CD14-positive monocyte (primary cell): ENCODE measurements around the gene DRC3. TPM values are rescaled to one million over a fixed set of nuclear protein-coding genes. Genes with fewer than 3 reads are reported as not detected.
A peak's percentile ranks its signal among the peaks of the same experiment; 100 is the strongest.

Experiments
- DNase-seq, 3 donors: peaks; one replicate each; pipeline ENCODE4 v3.0.0-alpha.2; 2011 to 2022
- H2AFZ ChIP-seq: 2 replicates; pipeline ENCODE4 v1.6.0; 2012; ENCODE audit warnings: mild to moderate bottlenecking, low read depth, low read length, inconsistent platforms; ENCODE audit not compliant: insufficient read depth, poor library complexity, severe bottlenecking
- H3K27ac ChIP-seq, 2 donors: 1 replicate in 1 of 2; 2 replicates in 1 of 2; pipeline ENCODE4 v1.5.1; 2012 to 2013; ENCODE audit warnings: low read length in 2 of 2, control low read depth in 1 of 2, inconsistent platforms in 1 of 2, low read depth in 1 of 2, mild to moderate bottlenecking in 1 of 2
- H3K27me3 ChIP-seq, 2 donors: one replicate each; pipeline versions ENCODE4 v1.6.0 to v1.6.1; 2011 to 2013; ENCODE audit warnings: low read length in 2 of 2; ENCODE audit not compliant: control insufficient read depth in 2 of 2, insufficient read depth in 2 of 2
- H3K36me3 ChIP-seq, 2 donors: replicated peaks in 1 of 2; 1 replicate in 1 of 2; 2 replicates in 1 of 2; pipeline versions ENCODE4 v1.5.1 to v1.6.1; 2012 to 2013; ENCODE audit warnings: low read length in 2 of 2, control low read depth in 1 of 2, inconsistent platforms in 1 of 2, mild to moderate bottlenecking in 1 of 2; ENCODE audit not compliant: insufficient read depth in 2 of 2, control insufficient read depth in 1 of 2
- H3K4me1 ChIP-seq, 2 donors: 1 replicate in 1 of 2; 2 replicates in 1 of 2; pipeline versions ENCODE4 v1.5.1 to v1.6.1; 2012 to 2013; ENCODE audit warnings: low read length in 2 of 2, control low read depth in 1 of 2, inconsistent platforms in 1 of 2, mild to moderate bottlenecking in 1 of 2, moderate library complexity in 1 of 2; ENCODE audit not compliant: insufficient read depth in 2 of 2, control insufficient read depth in 1 of 2
- H3K4me2 ChIP-seq: replicated peaks from 2 replicates; pipeline ENCODE3; 2012; ENCODE audit warnings: low read length, moderate library complexity, mild to moderate bottlenecking; ENCODE audit not compliant: poor library complexity, severe bottlenecking; ENCODE audit errors: extremely low read depth
- H3K4me3 ChIP-seq, 3 experiments: fragments of 200-600 bp in 1 of 3; sonication (generic) in 1 of 3; replicated peaks in 1 of 3; 1 replicate in 2 of 3; 2 replicates in 1 of 3; pipeline ENCODE4 v1.5.1; 2011 to 2013; ENCODE audit warnings: low read length in 3 of 3, mild to moderate bottlenecking in 3 of 3, control low read depth in 2 of 3, low read depth in 2 of 3, inconsistent platforms in 1 of 3, moderate library complexity in 1 of 3
- H3K79me2 ChIP-seq: 2 replicates; pipeline ENCODE4 v1.6.0; 2012; ENCODE audit warnings: mild to moderate bottlenecking, control low read depth, inconsistent platforms, low read length, moderate library complexity; ENCODE audit not compliant: insufficient read depth
- H3K9ac ChIP-seq: 2 replicates; pipeline ENCODE4 v1.6.0; 2017; ENCODE audit warnings: low read length, mild to moderate bottlenecking; ENCODE audit not compliant: insufficient read depth, poor library complexity, severe bottlenecking
- H3K9me3 ChIP-seq, 2 donors: replicated peaks in 1 of 2; 1 replicate in 1 of 2; 2 replicates in 1 of 2; pipeline versions ENCODE4 v1.5.1 to v1.6.1; 2012 to 2013; ENCODE audit warnings: low read length in 2 of 2, control low read depth in 1 of 2; ENCODE audit not compliant: control insufficient read depth in 1 of 2, insufficient read depth in 1 of 2
- H4K20me1 ChIP-seq: 2 replicates; pipeline ENCODE4 v1.6.0; 2012; ENCODE audit warnings: mild to moderate bottlenecking, low read length, control low read depth, moderate library complexity; ENCODE audit not compliant: insufficient read depth
- H3K27ac Mint-ChIP-seq, 7 donors: one replicate each; pipeline ENCODE4 v1.8.0; 2020; ENCODE audit warnings: mild to moderate bottlenecking in 7 of 7, mixed read lengths in 7 of 7, moderate library complexity in 6 of 7, inconsistent platforms in 2 of 7
- H3K27me3 Mint-ChIP-seq, 3 donors: one replicate each; pipeline ENCODE4 v1.8.0; 2021 to 2022; ENCODE audit warnings: low read depth in 3 of 3, mild to moderate bottlenecking in 3 of 3, mixed read lengths in 3 of 3, moderate library complexity in 3 of 3, inconsistent platforms in 1 of 3
- H3K36me3 Mint-ChIP-seq, 2 donors: one replicate each; pipeline ENCODE4 v1.8.0; 2020; ENCODE audit warnings: mixed read lengths in 2 of 2, inconsistent platforms in 1 of 2, mild to moderate bottlenecking in 1 of 2
- H3K4me1 Mint-ChIP-seq: one replicate; pipeline ENCODE4 v1.8.0; 2020; ENCODE audit warnings: mild to moderate bottlenecking, mixed read lengths
- H3K4me3 Mint-ChIP-seq, 2 donors: one replicate each; pipeline ENCODE4 v1.8.0; 2020; ENCODE audit warnings: mild to moderate bottlenecking in 2 of 2, mixed read lengths in 2 of 2, moderate library complexity in 1 of 2
- H3K9me3 Mint-ChIP-seq, 7 donors: one replicate each; pipeline ENCODE4 v1.8.0; 2020 to 2022; ENCODE audit warnings: mixed read lengths in 7 of 7, mild to moderate bottlenecking in 6 of 7, moderate library complexity in 6 of 7, inconsistent platforms in 2 of 7
- WGBS: methylation state at CpG from one replicate; pipeline ENCODE4 v1.1.5; 2013; ENCODE audit warnings: missing lambda C conversion rate; ENCODE audit not compliant: insufficient coverage; 5-methylcytosine and 5-hydroxymethylcytosine counted together
- intact Hi-C, 2 donors: fragments of 100-400 bp; cut with micrococcal nuclease; formaldehyde crosslinking; loops; one replicate each; pipeline versions ENCODE4 v1.15.0 to v1.15.1; 2023
- polyA plus RNA-seq, 3 donors: library from polyadenylated mRNA; depleted of rRNA in 1 of 3; unstranded in 2 of 3; stranded (reverse) in 1 of 3; fragments of 300-500 nt in 2 of 3; fragments of >200 nt in 1 of 3; fragmentation: Illumina TruSeq in 2 of 3; gene quantifications; 1 replicate in 2 of 3; 2 replicates in 1 of 3; pipeline ENCODE4 v1.2.3, GENCODE V29; 2012 to 2021
- TF ChIP-seq, protein P1 (sequence below): fragments of 200-600 bp; IDR thresholded peaks from one replicate; pipeline ENCODE4 v1.8.0; 2022; ENCODE audit warnings: antibody characterized with exemption, mild to moderate bottlenecking

The DRC3 gene
- polyA plus RNA-seq, 3 donors = 0.23 to 0.58 (median 0.39) TPM

DNA sequence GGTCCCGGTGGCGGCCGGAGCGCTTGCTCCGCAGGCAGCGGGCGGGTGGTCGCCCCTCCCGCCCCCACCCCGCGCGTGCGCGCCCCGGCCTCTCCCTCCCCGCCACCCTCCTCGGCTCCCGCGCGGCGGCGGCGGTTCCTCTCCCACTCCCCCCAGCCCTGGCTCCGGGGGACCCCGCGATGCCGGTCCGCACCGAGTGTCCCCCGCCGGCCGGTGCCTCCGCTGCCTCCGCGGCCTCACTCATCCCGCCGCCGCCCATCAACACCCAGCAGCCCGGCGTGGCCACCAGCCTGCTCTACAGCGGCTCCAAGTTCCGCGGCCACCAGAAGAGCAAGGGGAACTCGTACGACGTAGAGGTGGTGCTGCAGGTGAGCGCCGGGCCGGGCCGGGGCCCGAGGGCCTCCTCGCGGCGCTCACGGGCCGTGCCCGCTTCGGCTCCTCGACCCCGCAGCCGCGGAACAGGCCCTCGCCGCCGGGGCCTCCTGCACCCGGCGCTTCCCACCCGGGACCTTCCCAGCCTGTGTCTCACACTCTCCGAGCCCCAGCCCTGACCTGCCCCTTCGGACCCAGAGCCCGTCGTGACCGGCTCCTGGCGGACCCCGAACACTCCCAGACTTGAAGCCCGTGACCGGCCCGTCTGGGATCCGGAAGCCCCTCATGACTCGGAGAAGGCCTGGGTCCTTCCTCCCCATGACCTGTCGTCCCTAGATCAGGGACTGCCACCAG lies 67.0 kb downstream of the DRC3 start:
- Histone ChIP-seq H3K4me3 (peak overlapping the region; percentile 59 to 98 (median 92)), H3K27ac (peak overlapping the region in 1 of 2 donors; percentile 97), H3K4me2 (peak overlapping the region; percentile 95), H3K36me3 (peaks cover 0 to 3% of the 10 kb centered on the region in 2 donors), H2AFZ (peak overlapping the region; percentile 97), H4K20me1 (peaks cover 27% of the 10 kb centered on the region), H3K27me3 (no peaks in the 10 kb centered on the region), H3K4me1 (peaks cover 35 to 42% of the 10 kb centered on the region in 2 donors), H3K9me3 (no peaks in the 10 kb centered on the region), H3K79me2 (peaks cover 52% of the 10 kb centered on the region), H3K9ac (peak overlapping the region; percentile 87)
- intact Hi-C loops = loop anchor here (5.0 to 10.0 kb wide), 5 partner anchors 143 to 357 kb away; partner anchors contain the start of genes ALKBH5 (in 1 of the 2) and RAI1 (in 1 of the 2)
- Mint-ChIP-seq H3K36me3 (peaks cover 4 to 6% of the 10 kb centered on the region in 2 donors), H3K4me1 (peaks cover 49% of the 10 kb centered on the region), H3K9me3 (no peaks in the 10 kb centered on the region), H3K4me3 (peak overlapping the region; percentile 93 to 100), H3K27me3 (peaks cover 0 to 2% (median 0%) of the 10 kb centered on the region in 3 donors), H3K27ac (peak overlapping the region in 6 of 7 donors; percentile 50 to 90 (median 87))
- WGBS = under 1% methylated on average over 63 of the region's 81 CpGs
- TF ChIP-seq, protein P1, sequence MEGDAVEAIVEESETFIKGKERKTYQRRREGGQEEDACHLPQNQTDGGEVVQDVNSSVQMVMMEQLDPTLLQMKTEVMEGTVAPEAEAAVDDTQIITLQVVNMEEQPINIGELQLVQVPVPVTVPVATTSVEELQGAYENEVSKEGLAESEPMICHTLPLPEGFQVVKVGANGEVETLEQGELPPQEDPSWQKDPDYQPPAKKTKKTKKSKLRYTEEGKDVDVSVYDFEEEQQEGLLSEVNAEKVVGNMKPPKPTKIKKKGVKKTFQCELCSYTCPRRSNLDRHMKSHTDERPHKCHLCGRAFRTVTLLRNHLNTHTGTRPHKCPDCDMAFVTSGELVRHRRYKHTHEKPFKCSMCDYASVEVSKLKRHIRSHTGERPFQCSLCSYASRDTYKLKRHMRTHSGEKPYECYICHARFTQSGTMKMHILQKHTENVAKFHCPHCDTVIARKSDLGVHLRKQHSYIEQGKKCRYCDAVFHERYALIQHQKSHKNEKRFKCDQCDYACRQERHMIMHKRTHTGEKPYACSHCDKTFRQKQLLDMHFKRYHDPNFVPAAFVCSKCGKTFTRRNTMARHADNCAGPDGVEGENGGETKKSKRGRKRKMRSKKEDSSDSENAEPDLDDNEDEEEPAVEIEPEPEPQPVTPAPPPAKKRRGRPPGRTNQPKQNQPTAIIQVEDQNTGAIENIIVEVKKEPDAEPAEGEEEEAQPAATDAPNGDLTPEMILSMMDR = no peak
- peak; percentile 9 to 31 (median 18) for DNase-seq

DNA sequence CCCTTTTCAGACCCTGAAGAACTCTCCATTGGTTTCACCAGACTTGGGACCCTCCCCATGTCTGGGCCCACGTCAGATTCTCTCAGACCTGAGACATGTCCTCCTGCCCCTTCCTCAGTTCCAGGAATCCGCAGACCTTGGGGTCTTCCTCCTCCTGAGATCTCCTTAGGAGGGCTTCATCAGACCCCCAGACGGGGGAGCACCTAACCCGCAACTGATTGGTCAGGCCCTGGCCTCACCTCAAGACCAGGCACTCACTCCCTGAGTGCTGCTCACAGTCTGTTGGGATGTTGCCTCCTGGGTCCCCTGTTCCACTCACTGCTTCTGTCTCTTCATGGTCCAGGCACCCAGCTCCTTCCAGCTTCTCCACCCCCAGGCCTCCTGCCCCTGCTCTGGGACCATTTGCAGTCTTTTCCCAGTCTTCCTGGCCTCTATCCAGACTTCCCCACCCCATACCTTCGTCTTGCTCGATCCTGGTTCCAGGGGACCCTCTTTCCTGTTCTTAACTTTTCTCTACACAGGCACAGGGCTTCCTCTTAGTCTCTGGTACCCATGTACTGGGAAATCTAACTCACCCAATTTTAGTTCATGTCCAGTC lies 67.7 kb downstream of the DRC3 start:
- no peak for DNase-seq
- H3K9ac ChIP-seq = peak overlapping the region; percentile 87
- H3K36me3 Mint-ChIP-seq = peaks cover 5 to 6% of the 10 kb centered on the region in 2 donors

More for the DNA sequence above, 67.7 kb downstream of the DRC3 start:
- Histone ChIP-seq H3K36me3 (peaks cover 2 to 6% of the 10 kb centered on the region in 2 donors), H3K4me2 (peak overlapping the region; percentile 95), H3K4me1 (peaks cover 35 to 42% of the 10 kb centered on the region in 2 donors), H3K27ac (no peak overlapping the region), H3K27me3 (no peaks in the 10 kb centered on the region), H2AFZ (peak overlapping the region; percentile 97), H3K79me2 (peaks cover 46% of the 10 kb centered on the region), H4K20me1 (peaks cover 22% of the 10 kb centered on the region), H3K4me3 (peak overlapping the region; percentile 59 to 98 (median 92)), H3K9me3 (no peaks in the 10 kb centered on the region)
- intact Hi-C loops = no loop called here
- 34% methylated on average over 6 of the region's 6 CpGs for WGBS
- Mint-ChIP-seq H3K27me3 (peaks cover 0 to 2% (median 0%) of the 10 kb centered on the region in 3 donors), H3K27ac (peak overlapping the region in 5 of 7 donors; percentile 50 to 89 (median 85)), H3K9me3 (no peaks in the 10 kb centered on the region), H3K4me1 (peaks cover 48% of the 10 kb centered on the region), H3K4me3 (peak overlapping the region; percentile 93 to 94)
- TF ChIP-seq, protein P1 = no peak
